HG02870 (cell line): ENCODE measurements around the gene NME1.

Experiments used
- ATAC-seq: cut with Tn5 transposase; IDR thresholded peaks from one replicate; pipeline ENCODE4 v1.9.1; 2021; ENCODE audit warnings: mild to moderate bottlenecking, moderate library complexity; ENCODE audit not compliant: unreplicated experiment

Gene NME1

DNA sequence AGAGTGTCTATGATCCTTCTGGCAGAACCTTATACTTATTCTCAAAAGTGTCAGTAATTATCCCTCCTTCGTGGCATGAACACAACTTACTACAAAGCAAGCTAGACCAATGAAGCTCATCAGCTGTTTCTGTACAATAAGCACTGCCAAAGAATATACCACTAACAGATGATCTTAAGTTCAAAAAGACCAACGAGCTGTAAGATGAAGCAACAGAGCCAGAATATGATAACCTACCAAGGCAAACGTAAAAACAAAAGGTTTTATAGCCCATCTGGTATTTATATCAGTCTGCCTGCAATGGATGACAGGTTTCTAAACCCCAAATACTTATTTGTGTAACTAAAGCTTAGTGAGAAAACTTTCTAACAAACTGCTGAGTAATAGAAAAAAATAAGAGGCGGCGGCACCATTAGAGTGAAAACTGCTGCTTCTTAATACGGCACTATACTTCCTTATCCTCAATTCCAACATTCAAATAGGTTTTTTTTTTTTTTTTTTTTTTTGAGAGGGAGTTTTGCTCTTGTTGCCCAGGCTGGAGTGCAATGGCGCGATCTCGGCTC is 35.0 kb downstream of the NME1 start:
- no peak for ATAC-seq

DNA sequence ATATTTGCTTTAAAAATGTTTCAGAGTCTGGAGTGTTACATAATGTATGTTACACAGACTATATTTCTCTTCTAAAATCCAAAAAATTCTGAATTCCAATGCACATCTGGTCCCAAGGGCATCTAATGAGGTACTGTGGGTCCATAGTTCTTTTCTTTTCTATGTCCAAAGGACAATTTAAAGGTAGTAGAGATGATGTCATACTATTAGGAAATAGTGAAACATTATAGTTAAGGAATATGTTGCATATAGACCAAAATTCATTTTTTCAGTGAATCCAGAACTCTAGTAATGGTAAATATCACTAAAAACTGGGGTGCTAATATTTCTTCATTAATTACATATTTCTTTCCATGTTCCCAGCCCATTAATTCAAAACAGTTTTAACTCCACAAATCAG is 35.8 kb downstream of the NME1 start:
- no peak for ATAC-seq

DNA sequence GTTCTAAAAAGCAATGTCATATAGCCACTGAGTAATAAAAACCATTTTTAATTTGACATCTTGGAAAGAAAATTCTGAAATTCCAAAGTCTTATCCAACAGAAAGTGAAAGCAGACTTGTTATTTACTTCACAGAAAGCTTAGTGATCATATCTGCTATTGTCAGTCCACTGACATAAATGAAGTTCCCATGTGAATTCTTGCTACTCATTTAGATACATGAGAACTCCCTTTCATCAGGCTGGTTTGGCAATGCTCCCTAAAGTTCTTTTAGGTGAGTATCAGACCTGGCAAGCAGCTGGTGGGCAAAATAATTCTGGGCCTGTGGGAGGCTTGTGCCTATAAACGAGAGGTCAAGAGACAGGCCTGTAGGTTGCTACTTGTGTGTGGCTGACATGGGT is 36.3 kb downstream of the NME1 start:
- ATAC-seq: no peak

DNA sequence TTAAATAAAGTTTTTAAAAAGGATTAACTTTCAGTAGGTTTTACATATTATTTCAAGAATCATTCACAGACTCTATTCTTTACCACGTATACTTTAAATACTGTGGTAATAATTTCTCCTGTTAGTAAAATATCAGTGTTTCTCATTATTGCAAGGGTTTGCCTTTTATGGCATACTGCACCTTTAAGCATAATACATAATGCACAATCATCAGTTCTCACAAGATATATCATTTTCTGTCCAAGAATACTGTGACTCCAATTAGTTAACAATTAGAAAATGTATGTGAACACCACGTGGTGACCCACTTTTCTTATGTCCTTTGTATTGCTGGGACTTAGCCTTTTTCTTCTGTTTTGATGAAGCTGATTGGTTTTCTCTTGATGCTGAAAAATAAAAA is 38.5 kb downstream of the NME1 start:
- ATAC-seq: no peak

DNA sequence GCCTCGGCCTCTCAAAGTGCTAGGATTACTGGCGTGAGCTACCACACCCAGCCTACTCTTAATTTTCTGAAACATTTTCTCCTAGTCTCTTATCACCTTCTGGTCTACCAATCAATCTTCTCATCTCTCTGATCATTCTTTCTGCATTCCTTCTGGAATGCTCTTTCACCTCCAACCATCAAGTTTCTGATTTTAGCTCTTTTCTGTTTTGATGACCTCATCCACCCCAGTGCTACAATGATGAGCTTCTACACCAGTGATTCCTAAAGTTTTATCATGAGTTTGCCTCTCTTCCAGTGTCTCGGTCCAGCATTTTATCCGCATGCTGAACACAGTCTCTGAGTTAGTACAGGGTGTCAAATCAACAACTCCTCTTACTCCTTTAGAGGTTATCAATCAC is 44.4 kb downstream of the NME1 start:
- ATAC-seq: no peak

DNA sequence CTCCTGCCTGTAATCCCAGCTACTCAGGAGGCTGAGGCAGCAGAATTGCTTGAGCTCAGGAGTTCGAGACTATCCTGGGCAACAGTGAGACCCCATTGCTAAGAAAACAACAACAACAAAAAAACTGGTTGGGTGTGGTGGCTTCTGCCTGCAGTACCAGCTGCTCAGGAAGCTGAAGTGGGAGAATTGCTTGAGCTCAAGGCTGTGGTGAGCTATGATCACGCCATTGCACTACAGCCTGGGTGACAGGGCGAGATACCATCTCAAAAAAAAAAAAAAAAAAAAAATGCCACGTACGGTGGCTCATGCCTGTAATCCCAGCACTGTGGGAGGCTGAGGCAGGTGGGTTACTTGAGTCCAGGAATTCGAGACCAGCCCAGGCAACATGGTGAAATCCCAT is 46.9 kb downstream of the NME1 start:
- ATAC-seq: no peak

DNA sequence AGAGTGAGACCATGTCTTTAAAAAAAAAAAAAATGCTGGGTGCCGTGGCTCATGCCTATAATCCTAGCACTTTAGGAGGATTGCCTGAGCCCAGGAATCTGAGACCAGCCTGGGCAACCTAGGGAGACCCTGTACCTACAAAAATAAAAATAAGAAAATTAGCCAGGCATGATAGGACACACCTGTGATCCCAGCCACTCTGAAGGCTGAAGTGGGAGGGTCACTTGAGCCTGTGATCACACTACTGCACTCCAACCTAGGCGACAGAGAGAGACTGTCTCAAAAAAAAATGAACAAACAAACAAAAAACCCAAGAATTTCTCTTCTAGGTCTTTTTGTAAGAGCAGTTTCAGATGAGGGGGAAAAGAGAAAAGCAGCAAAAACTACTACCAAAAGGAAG is 47.5 kb downstream of the NME1 start:
- no peak for ATAC-seq

DNA sequence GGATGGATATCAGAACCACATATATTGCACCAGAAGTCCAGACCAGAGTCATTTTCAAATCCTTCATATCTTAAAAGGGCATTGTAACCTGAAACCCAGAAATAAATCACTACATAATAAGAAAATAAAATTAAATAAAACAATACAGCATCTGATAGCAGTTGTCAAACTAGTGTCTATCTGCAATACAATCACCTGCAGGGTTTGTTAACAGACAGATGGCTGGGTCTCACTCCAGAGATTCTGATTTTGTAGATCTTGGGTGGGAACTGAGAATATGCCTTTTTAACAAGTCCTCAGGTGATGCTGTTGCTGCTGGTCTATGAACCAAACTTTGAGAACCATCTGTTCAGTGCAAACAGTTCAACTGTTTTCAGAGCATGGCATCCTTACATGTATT is 50.5 kb downstream of the NME1 start:
- ATAC-seq: no peak
